ENCODE results near the gene OR2V2.

DNA sequence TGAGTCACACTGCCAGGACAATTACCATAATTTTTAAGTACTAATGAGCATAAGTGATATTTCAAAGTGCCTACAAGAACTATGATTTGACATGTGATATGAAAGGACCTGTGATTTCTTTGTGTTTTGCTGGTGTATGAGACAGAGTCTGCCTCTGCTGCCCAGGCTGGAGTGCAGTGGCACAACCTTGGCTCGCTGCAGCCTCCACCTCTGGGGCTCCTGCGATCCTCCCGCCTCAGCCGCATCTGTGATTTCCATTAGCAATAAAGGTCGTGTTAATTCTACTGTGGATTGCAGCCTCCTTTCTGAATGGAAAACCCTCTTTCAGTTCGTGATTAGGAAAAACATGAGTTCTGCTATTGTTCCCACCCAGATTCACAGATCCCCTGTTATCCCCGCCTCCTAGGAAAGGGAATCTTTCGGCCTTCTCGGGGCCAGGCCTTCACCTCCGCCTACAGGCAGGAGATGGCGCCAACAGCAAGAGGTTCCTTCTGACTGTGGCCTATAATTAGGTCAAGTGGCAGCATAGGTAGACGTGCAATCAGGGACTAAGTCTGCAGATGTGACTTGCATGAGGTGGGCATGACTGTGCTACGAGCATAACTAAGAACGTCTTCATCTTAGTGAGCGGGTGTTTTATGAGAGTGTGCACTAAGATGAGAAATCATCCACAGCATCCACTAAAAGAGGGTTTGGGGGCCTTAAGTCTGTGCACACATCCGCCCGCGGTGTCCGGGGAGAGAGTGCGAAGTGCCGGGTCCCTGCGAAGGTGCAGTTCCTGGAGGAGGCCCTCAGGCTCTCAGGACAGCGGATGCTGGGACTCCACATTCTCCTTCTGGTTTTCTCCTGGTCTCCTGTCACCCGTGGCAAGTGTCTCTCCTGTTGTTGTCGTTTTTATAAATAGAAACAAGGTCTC is 34.5 kb downstream of the OR2V2 start:
- TF ChIP-seq, protein P1, sequence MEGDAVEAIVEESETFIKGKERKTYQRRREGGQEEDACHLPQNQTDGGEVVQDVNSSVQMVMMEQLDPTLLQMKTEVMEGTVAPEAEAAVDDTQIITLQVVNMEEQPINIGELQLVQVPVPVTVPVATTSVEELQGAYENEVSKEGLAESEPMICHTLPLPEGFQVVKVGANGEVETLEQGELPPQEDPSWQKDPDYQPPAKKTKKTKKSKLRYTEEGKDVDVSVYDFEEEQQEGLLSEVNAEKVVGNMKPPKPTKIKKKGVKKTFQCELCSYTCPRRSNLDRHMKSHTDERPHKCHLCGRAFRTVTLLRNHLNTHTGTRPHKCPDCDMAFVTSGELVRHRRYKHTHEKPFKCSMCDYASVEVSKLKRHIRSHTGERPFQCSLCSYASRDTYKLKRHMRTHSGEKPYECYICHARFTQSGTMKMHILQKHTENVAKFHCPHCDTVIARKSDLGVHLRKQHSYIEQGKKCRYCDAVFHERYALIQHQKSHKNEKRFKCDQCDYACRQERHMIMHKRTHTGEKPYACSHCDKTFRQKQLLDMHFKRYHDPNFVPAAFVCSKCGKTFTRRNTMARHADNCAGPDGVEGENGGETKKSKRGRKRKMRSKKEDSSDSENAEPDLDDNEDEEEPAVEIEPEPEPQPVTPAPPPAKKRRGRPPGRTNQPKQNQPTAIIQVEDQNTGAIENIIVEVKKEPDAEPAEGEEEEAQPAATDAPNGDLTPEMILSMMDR (IDR thresholded peaks at IDR 0.05; ENCODE audit: low read depth, low read length) = peak; percentile 90
- TF ChIP-seq EZH2phosphoT487 (IDR thresholded peaks at IDR 0.05; ENCODE audit: low read depth) = no peak

Measured in OCI-LY3 (cell line).